CD14-positive monocyte (primary cell): ENCODE measurements around the gene KCNC1. TPM values are rescaled to one million over a fixed set of nuclear protein-coding genes. Genes with fewer than 3 reads are reported as not detected.

Experiments used
- DNase-seq, 3 donors: peaks; one replicate each; pipeline ENCODE4 v3.0.0-alpha.2; 2011 to 2022
- H2AFZ ChIP-seq: 2 replicates; pipeline ENCODE4 v1.6.0; 2012; ENCODE audit warnings: mild to moderate bottlenecking, low read depth, low read length, inconsistent platforms; ENCODE audit not compliant: insufficient read depth, poor library complexity, severe bottlenecking
- H3K27ac ChIP-seq, 2 donors: 1 replicate in 1 of 2; 2 replicates in 1 of 2; pipeline ENCODE4 v1.5.1; 2012 to 2013; ENCODE audit warnings: low read length in 2 of 2, control low read depth in 1 of 2, inconsistent platforms in 1 of 2, low read depth in 1 of 2, mild to moderate bottlenecking in 1 of 2
- H3K27me3 ChIP-seq, 2 donors: one replicate each; pipeline versions ENCODE4 v1.6.0 to v1.6.1; 2011 to 2013; ENCODE audit warnings: low read length in 2 of 2; ENCODE audit not compliant: control insufficient read depth in 2 of 2, insufficient read depth in 2 of 2
- H3K36me3 ChIP-seq, 2 donors: replicated peaks in 1 of 2; 1 replicate in 1 of 2; 2 replicates in 1 of 2; pipeline versions ENCODE4 v1.5.1 to v1.6.1; 2012 to 2013; ENCODE audit warnings: low read length in 2 of 2, control low read depth in 1 of 2, inconsistent platforms in 1 of 2, mild to moderate bottlenecking in 1 of 2; ENCODE audit not compliant: insufficient read depth in 2 of 2, control insufficient read depth in 1 of 2
- H3K4me1 ChIP-seq, 2 donors: 1 replicate in 1 of 2; 2 replicates in 1 of 2; pipeline versions ENCODE4 v1.5.1 to v1.6.1; 2012 to 2013; ENCODE audit warnings: low read length in 2 of 2, control low read depth in 1 of 2, inconsistent platforms in 1 of 2, mild to moderate bottlenecking in 1 of 2, moderate library complexity in 1 of 2; ENCODE audit not compliant: insufficient read depth in 2 of 2, control insufficient read depth in 1 of 2
- H3K4me2 ChIP-seq: replicated peaks from 2 replicates; pipeline ENCODE3; 2012; ENCODE audit warnings: low read length, moderate library complexity, mild to moderate bottlenecking; ENCODE audit not compliant: poor library complexity, severe bottlenecking; ENCODE audit errors: extremely low read depth
- H3K4me3 ChIP-seq, 3 experiments: fragments of 200-600 bp in 1 of 3; sonication (generic) in 1 of 3; replicated peaks in 1 of 3; 1 replicate in 2 of 3; 2 replicates in 1 of 3; pipeline ENCODE4 v1.5.1; 2011 to 2013; ENCODE audit warnings: low read length in 3 of 3, mild to moderate bottlenecking in 3 of 3, control low read depth in 2 of 3, low read depth in 2 of 3, inconsistent platforms in 1 of 3, moderate library complexity in 1 of 3
- H3K79me2 ChIP-seq: 2 replicates; pipeline ENCODE4 v1.6.0; 2012; ENCODE audit warnings: mild to moderate bottlenecking, control low read depth, inconsistent platforms, low read length, moderate library complexity; ENCODE audit not compliant: insufficient read depth
- H3K9ac ChIP-seq: 2 replicates; pipeline ENCODE4 v1.6.0; 2017; ENCODE audit warnings: low read length, mild to moderate bottlenecking; ENCODE audit not compliant: insufficient read depth, poor library complexity, severe bottlenecking
- H3K9me3 ChIP-seq, 2 donors: replicated peaks in 1 of 2; 1 replicate in 1 of 2; 2 replicates in 1 of 2; pipeline versions ENCODE4 v1.5.1 to v1.6.1; 2012 to 2013; ENCODE audit warnings: low read length in 2 of 2, control low read depth in 1 of 2; ENCODE audit not compliant: control insufficient read depth in 1 of 2, insufficient read depth in 1 of 2
- H4K20me1 ChIP-seq: 2 replicates; pipeline ENCODE4 v1.6.0; 2012; ENCODE audit warnings: mild to moderate bottlenecking, low read length, control low read depth, moderate library complexity; ENCODE audit not compliant: insufficient read depth
- H3K27ac Mint-ChIP-seq, 7 donors: one replicate each; pipeline ENCODE4 v1.8.0; 2020; ENCODE audit warnings: mild to moderate bottlenecking in 7 of 7, mixed read lengths in 7 of 7, moderate library complexity in 6 of 7, inconsistent platforms in 2 of 7
- H3K27me3 Mint-ChIP-seq, 3 donors: one replicate each; pipeline ENCODE4 v1.8.0; 2021 to 2022; ENCODE audit warnings: low read depth in 3 of 3, mild to moderate bottlenecking in 3 of 3, mixed read lengths in 3 of 3, moderate library complexity in 3 of 3, inconsistent platforms in 1 of 3
- H3K36me3 Mint-ChIP-seq, 2 donors: one replicate each; pipeline ENCODE4 v1.8.0; 2020; ENCODE audit warnings: mixed read lengths in 2 of 2, inconsistent platforms in 1 of 2, mild to moderate bottlenecking in 1 of 2
- H3K4me1 Mint-ChIP-seq: one replicate; pipeline ENCODE4 v1.8.0; 2020; ENCODE audit warnings: mild to moderate bottlenecking, mixed read lengths
- H3K4me3 Mint-ChIP-seq, 2 donors: one replicate each; pipeline ENCODE4 v1.8.0; 2020; ENCODE audit warnings: mild to moderate bottlenecking in 2 of 2, mixed read lengths in 2 of 2, moderate library complexity in 1 of 2
- H3K9me3 Mint-ChIP-seq, 7 donors: one replicate each; pipeline ENCODE4 v1.8.0; 2020 to 2022; ENCODE audit warnings: mixed read lengths in 7 of 7, mild to moderate bottlenecking in 6 of 7, moderate library complexity in 6 of 7, inconsistent platforms in 2 of 7
- CTCF ChIP-seq: fragments of 200-600 bp; IDR thresholded peaks from one replicate; pipeline ENCODE4 v1.8.0; 2022; ENCODE audit warnings: antibody characterized with exemption, mild to moderate bottlenecking
- WGBS: methylation state at CpG from one replicate; pipeline ENCODE4 v1.1.5; 2013; ENCODE audit warnings: missing lambda C conversion rate; ENCODE audit not compliant: insufficient coverage; 5-methylcytosine and 5-hydroxymethylcytosine counted together
- intact Hi-C, 2 donors: fragments of 100-400 bp; cut with micrococcal nuclease; formaldehyde crosslinking; loops; one replicate each; pipeline versions ENCODE4 v1.15.0 to v1.15.1; 2023
- polyA plus RNA-seq, 3 donors: library from polyadenylated mRNA; depleted of rRNA in 1 of 3; unstranded in 2 of 3; stranded (reverse) in 1 of 3; fragments of 300-500 nt in 2 of 3; fragments of >200 nt in 1 of 3; fragmentation: Illumina TruSeq in 2 of 3; gene quantifications; 1 replicate in 2 of 3; 2 replicates in 1 of 3; pipeline ENCODE4 v1.2.3, GENCODE V29; 2012 to 2021

The KCNC1 gene
- polyA plus RNA-seq, 3 donors = not detected

- no peak for DNase-seq
- no peaks in the 10 kb centered on the region for H3K36me3 Mint-ChIP-seq
- Histone ChIP-seq H3K4me1 (no peaks in the 10 kb centered on the region), H3K4me2 (no peak overlapping the region), H3K36me3 (no peaks in the 10 kb centered on the region), H3K4me3 (no peak overlapping the region), H3K79me2 (no peaks in the 10 kb centered on the region), H2AFZ (no peak overlapping the region), H3K9ac (no peak overlapping the region), H3K27me3 (no peaks in the 10 kb centered on the region), H3K27ac (no peak overlapping the region), H4K20me1 (no peaks in the 10 kb centered on the region), H3K9me3 (no peaks in the 10 kb centered on the region)
- no peaks in the 10 kb centered on the region for H3K9me3 Mint-ChIP-seq
- H3K27ac Mint-ChIP-seq = no peak overlapping the region
- intact Hi-C loops = no loop called here
- H3K4me1 Mint-ChIP-seq = no peaks in the 10 kb centered on the region
- H3K4me3 Mint-ChIP-seq = no peak overlapping the region
- TF ChIP-seq CTCF = no peak
- WGBS = 100% methylated on average over 1 of the region's 5 CpGs
- peaks cover 0 to 1% (median 1%) of the 10 kb centered on the region in 3 donors for H3K27me3 Mint-ChIP-seq
Observed at GRCh38 chr11:17766590-17766989, 32.0 kb downstream of the KCNC1 start.

- H3K79me2 ChIP-seq = no peaks in the 10 kb centered on the region
- no peak overlapping the region for H3K4me2 ChIP-seq
- Mint-ChIP-seq H3K36me3 (no peaks in the 10 kb centered on the region), H3K4me3 (no peak overlapping the region), H3K4me1 (no peaks in the 10 kb centered on the region), H3K9me3 (peaks cover 0 to 2% (median 0%) of the 10 kb centered on the region in 7 donors), H3K27me3 (peaks cover 0 to 3% (median 1%) of the 10 kb centered on the region in 3 donors), H3K27ac (no peak overlapping the region)
- intact Hi-C loops = no loop called here
- no peak overlapping the region for H3K4me3 ChIP-seq
- H3K4me1 ChIP-seq = no peaks in the 10 kb centered on the region
- H4K20me1 ChIP-seq = no peaks in the 10 kb centered on the region
- 92% methylated on average over 5 of the region's 7 CpGs for WGBS
- no peak overlapping the region for H3K9ac ChIP-seq
- no peaks in the 10 kb centered on the region for H3K9me3 ChIP-seq
- no peak overlapping the region for H3K27ac ChIP-seq
- H3K27me3 ChIP-seq = no peaks in the 10 kb centered on the region
- no peak for DNase-seq
- H3K36me3 ChIP-seq = no peaks in the 10 kb centered on the region
- TF ChIP-seq CTCF = no peak
- no peak overlapping the region for H2AFZ ChIP-seq
Observed at GRCh38 chr11:17767301-17767885, 32.8 kb downstream of the KCNC1 start.
